Myocyte (in vitro differentiated cells): ENCODE results near the gene WDR88. TPM values are rescaled to one million over a fixed set of nuclear protein-coding genes. Genes with fewer than 3 reads are reported as not detected.

Experiments used
- DNase-seq: peaks from one replicate; pipeline ENCODE4 v3.0.0-alpha.2; 2012; ENCODE audit warnings: low read depth
- polyA plus RNA-seq: library from polyadenylated mRNA; unstranded; fragments of >200 nt; gene quantifications from one replicate; pipeline ENCODE4 v1.2.1, GENCODE V29; 2012; ENCODE audit warnings: missing spikeins
- total RNA-seq: library from RNA; depleted of rRNA; stranded (reverse); fragments of >200 nt; gene quantifications from 2 replicates; pipeline ENCODE4 v1.2.3, GENCODE V29; 2014

Gene WDR88, protein sequence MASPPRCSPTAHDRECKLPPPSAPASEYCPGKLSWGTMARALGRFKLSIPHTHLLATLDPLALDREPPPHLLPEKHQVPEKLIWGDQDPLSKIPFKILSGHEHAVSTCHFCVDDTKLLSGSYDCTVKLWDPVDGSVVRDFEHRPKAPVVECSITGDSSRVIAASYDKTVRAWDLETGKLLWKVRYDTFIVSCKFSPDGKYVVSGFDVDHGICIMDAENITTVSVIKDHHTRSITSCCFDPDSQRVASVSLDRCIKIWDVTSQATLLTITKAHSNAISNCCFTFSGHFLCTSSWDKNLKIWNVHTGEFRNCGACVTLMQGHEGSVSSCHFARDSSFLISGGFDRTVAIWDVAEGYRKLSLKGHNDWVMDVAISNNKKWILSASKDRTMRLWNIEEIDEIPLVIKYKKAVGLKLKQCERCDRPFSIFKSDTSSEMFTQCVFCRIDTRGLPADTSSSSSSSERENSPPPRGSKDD
- not detected in 2 replicates for total RNA-seq
- 0.26 TPM for polyA plus RNA-seq

DNA sequence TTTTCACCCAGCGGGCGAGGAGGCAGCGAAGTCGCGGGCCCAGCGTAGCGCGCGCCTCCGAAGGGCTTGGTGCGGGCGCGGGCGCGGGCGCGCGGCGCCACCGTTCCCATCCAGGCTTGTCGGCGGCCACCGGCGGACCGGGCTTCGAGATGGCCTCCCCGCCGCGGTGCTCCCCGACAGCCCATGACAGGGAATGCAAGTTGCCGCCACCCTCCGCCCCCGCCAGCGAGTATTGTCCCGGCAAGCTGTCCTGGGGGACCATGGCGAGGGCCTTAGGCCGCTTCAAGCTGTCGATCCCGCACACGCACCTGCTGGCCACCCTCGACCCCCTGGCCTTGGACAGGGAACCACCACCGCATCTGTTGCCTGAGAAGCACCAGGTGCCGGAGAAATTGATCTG is at the start of gene WDR88:
Gene WDR88, plus strand, starts transcription at position 94 of the 400 bp plus-strand sequence. Its CDS starts 56 bp downstream, at position 150.
- DNase-seq, result no peak

DNA sequence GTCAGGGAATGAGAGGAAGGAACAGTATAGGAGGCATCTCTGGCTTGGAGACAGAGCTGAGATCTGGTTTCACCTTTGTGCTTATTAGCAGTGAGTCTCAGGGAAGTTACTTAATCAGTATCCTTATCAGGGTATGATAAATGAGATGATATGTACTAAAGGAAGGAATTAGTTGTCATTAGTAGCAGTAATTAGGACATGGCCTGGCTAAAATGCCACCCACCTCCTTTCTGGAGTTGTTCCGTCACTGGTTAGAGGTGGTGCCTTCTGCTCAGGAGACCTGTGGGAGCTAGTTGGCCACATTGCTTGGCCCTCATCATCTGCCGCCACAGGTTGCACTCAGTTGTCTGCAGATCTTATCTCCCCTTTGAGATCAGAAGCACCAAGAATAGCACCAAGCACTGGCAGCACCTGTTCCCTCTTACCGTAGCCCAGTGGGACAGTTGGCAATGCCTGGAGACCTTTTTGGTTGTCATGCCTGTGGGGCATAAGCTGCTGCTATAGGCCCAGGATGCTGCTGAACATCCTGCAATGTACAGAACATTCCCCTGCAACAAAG is 46.3 kb upstream of the WDR88 start:
- DNase-seq, result peak; percentile 68

DNA sequence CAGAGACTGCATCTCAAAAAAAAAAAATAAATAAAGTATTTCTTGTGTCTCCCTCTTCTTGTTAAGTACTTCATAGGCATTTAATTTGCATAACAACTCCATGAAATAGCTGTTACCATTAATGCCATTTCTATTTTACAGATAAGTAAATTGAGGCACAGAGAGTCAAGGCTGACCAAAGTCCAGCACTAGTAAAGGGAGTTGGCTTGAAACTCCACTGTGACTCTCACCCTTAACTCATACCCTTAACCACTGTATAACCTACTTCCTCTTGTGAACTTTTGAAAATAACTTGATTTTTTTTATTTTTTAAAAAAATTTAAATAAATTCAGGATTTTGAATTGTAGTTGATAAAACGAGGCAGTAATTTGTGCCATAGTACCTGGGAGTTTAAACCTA is 45.0 kb upstream of the WDR88 start:
- DNase-seq, result no peak

DNA sequence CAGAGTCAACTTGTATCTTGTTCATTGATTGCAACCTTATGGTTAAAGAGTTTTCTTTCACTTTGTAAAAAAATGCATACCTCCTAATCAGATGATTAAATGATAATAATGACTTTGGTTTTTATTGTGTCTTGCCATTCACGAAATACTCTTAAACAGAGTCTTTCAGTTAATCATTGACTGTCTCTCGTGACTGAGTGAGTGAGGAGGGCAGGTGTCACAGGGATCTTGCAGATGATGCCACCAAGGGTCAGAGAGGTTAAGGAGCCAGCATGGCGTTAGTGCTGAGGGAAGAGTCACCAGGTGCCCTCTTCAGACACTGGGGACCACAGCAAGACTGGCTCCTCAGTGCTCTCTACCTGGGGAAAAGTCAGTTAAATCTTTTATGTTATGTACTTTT is 42.9 kb upstream of the WDR88 start:
- no peak for DNase-seq

DNA sequence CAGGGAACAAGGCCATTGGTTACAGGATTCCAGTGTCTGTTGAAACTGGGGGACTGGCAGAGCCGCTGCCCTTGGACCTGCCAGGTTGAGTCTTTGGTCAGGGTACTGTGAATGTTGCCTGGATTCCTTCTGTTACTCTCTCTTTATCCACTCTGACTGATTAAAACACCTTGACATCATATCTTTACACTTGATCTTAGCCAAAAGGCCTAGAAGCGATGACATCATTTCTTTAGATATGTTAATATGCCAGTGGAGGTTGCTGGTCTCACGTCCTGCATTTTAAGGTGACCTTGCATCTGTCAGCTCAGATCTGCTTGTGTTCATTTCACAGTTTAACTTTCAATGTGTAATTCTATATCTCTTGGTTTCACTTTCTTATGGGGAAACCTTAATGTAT is 41.7 kb upstream of the WDR88 start:
- DNase-seq, result no peak

DNA sequence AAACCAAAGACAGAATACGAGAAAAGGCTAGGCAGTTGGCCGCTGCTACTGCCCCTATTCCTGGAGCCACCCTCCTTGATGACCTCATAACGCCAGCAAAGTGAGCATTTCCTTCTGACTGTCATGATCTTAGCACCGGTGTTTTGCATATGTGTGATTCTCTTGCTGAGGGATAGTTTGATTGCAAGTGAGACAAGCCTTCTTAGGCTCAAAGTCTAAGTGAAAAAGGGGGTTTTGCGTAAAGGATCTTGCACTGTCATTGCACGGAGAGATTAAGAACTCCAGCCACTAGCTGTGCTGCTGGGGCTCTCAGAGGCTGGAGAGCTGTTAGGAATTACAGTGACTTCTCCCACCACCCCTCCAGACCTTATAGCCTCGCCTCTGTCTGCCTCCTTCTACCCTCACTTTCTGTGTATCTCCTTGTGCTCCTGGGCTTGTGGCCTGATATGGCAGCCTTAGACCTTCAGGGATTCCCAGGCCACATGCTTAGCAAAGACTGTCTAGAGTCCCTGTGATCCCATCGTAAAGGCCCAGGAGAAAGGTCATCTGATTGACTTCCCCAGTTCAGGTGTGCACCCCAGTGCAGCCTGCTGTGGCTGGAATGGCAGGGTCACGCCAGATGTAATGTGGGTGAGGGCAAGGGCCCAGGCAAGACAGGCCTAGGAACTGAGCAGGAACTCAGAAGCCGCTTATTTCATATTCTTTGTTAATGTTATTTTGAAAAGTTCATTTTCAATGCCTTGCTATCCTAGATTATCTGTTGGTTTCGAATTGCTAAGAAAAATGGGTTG is 38.3 kb upstream of the WDR88 start:
- DNase-seq, result no peak

DNA sequence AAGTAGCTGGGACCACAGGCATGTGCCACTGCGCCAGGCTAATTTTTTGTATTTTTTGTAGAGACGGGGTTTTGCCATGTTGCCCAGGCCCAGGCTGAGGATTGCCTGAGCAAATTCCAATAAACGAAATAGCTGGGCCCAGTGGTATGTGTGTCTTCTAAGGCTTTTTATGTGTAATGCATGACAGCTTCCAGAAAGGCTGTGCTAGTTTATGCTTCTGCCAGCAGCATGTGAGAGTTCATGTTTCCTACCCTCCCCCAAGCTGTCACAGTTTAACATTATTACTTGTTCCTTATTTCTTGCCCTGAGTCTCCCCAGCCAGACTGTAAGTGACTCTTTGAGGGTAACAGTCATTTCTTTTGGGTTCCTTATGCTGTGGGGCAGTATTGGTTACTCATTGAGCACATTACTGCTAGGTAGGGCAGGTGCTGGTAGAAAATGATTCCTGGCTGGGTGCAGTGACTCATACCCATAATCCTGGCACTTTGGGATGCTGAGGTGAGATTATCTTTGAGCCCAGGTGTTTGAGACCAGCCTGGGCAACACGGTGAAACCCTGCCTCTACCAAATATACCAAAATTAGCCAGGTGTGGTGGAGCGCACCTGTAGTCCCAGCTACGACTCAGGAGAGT is 37.4 kb upstream of the WDR88 start:
- DNase-seq, result no peak

DNA sequence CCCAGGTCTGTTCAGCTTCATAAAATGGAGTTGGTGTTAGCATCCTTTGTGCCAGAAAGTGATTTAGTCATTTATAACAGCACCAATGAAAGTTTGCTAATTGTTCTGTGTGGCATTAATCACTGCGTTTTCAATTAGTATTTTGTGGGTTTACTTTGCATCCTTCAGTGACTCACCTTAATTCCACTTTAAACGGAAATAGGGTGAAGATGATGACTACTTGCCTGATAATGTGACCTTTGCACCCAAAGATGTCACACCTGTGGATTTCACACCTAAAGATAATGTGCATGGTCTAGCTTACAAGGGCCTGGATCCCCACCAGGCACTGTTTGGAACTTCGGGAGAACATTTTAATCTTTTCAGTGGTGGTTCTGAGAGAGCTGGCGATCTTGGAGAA is 35.9 kb upstream of the WDR88 start:
- DNase-seq, result no peak

DNA sequence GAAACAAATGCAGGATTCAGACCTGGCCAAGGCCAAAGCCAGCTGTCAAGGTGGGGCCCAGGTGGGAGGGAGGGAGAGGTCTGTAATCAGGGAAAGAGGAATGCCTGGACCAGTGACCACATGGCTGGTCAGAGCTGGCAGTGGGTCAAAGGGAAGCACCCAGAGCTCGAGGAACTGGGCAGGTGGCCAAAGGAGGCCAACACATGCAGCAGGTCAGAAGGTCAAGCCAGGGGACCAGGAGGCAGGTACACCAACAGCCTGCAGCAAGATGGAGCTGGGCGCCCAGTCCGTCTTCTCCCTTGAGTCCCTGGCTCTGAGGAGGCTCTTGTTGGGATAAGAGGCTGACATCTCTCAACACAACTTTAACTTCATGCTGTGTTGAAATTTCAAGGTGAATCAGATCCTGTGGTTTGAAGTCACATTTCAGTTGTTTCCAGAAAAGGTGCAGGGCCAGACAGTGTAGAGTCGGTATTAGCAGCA is 33.8 kb upstream of the WDR88 start:
- DNase-seq, result no peak

DNA sequence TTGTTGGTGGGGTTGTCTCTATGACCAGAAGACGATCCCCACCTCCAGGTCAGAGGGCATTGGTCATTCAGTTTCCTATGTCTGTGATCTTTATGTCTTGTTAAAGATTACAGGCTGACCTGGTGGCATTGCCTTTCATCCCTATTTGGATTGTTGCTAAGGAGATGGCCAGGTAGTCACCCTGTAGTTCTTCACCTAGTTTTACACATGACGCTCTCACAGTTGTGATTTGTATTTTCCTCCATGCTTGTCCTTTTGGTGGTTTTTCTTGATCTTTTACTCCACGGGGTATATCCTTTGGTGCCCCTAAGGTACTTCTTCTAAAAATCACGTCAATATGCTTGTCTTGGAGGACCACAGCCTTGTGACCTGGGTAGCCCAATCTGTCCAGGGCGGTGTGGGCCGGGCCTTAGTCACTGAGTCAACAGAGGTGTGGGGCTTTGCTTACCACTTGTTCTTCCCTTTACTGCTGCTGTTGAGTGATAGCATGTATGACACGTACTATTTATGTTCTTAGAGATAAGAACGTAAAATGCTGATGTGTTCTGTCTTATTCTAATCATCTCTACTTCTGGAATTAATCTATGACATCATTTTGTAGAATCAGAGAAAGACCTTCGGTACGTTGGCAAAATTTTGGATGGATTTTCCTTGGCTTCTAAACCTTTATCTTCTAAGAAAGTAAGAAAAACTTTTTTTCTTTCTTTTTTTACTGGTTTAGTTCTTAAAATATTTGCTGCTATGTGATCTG is 30.8 kb upstream of the WDR88 start:
- DNase-seq, result no peak

DNA sequence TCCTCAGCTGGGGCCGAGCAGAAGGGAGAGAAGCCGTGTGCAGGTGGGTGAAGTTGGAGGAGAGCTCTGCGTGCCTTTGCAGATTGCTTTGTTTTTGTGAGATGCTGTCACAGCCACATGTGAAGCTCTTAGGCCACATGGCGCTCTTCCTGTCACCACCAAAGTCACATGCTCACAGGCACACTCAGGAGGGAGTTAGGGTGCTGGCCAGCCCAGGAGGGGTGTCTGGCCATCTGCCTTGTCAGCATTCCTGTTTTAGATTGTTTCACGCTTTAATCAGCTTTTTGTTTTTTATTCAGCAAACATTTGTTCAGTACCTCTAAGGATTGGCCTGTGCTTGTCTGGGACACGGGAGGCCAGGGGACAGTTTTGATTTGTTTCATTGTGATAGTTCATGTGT is 29.0 kb upstream of the WDR88 start:
- DNase-seq, result no peak

DNA sequence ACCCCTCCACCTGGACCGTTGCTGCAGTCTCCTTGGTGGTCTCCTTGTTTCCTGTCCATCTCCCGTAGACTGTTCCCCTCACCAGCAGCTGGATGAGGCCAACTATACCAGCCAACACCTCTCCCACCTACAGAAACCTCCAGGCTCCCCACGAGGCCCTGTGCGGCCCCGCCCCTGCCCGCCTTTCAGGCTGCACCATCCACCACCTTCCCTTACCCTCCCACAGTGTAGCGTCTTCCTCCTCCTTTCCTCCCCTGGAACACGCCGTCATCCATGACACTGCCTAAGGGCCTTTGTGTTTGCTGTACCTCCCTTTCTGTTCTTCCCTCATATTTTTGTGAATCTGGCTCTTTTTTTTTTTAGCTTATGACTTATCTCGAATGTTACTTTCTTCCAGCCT is 23.8 kb upstream of the WDR88 start:
- no peak for DNase-seq

DNA sequence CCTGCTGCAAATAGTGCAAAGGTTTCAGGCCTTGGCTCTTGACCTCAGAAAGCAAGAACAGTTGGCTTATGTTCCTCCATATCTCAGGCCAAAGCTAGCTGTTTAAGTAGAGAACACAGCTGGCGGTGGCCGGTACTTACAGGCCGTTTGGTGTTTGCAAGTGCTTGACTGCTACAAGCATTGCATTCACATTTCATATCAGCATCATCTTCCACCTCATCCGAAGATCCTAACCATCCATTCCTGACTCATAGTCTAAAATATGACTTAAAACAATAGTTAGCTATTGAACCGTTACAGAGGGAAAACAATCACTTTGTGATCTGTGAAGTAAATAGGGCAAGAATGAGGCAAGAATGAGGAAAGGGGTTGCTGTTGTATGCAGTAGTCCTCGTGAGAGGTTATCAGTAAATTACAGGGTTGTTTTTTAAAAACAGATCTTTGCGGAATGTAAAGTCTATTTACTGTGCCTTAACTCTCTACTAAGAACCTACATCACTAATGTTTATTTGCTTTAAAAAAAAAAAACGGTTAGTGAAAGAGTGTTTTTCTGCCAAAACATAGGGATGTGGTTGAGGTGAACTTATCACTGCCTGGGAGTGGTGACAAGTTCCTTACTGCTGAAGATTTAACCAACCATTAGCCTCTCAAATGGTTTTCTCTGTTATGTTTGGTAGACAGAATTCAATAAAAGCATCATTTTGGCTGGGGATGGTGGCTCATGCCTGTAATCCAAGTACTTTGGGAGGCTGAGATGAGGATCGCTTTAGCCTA is 21.6 kb upstream of the WDR88 start:
- no peak for DNase-seq

DNA sequence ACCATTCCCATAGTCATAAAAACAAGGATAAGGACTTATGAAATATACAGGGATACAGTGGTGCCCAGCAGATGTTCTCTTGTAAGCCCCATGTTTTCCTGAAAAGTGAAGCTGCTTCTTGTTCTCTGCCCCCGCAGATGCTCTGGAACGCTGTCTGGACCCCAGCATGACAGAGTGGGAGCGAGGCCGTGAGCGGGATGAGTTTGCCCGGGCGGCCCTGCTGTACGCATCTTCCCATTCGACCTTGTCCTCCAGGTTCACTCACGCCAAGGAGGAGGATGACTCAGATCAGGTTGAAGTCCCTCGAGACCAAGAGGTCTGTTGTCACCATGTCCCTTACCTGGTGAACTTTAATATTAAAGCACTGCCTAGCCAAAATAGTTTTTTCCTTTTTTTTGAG is 20.3 kb upstream of the WDR88 start:
- no peak for DNase-seq

DNA sequence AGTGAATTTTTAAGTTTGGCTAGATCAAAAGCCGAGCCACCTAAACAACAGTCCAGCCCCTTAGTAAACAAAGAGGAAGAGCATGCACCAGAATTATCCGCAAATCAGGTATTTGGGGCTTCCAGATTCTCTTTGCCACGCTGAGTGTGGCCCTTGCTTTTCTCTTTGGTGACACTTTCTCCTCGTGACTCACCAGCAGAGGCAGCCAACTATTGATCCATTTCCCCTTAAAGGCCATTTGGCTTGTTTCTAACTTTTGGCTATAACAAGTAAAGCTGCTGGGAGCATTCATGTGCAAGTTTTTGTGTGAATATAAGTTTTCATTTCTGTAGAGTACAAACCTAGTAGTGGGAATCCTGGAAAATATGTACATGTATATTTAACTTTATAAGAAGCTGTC is 17.6 kb upstream of the WDR88 start:
- DNase-seq, result no peak

DNA sequence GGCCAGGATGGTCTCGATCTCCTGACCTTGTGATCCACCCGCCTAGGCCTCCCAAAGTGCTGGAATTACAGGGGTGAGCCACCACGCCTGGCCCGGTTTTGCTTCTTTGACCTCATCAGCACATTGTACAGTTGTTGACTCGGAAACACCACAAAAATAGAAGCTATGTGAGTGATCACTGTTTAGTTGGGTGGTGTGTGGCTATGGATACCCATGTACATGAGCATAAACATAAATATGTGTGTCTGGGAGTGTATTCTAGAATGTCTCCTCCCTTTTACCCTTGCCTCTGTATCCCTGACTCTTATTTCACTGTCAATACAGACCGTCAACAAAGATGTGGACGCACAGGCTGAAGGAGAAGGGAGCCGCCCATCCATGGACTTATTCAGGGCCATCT is 14.4 kb upstream of the WDR88 start:
- no peak for DNase-seq

DNA sequence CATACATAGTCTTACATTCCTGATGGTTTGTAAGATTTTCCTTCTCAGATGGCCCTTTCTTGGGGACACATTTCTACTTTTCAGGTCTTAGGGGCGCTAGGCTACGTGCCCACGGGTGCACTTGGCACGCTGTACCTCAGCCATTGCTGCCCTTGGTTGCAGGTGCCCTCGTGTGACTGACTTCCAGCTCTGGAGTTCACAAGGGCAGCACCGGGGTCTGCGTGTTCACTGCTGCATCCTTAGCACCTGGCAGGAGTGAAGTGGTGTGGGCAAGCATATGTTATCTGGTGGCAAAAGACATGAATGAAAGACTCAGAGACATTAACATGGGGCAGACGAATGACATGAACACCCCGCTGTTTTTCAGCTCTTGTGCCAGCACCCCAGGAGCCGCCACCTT is 13.3 kb upstream of the WDR88 start:
- DNase-seq, result no peak

DNA sequence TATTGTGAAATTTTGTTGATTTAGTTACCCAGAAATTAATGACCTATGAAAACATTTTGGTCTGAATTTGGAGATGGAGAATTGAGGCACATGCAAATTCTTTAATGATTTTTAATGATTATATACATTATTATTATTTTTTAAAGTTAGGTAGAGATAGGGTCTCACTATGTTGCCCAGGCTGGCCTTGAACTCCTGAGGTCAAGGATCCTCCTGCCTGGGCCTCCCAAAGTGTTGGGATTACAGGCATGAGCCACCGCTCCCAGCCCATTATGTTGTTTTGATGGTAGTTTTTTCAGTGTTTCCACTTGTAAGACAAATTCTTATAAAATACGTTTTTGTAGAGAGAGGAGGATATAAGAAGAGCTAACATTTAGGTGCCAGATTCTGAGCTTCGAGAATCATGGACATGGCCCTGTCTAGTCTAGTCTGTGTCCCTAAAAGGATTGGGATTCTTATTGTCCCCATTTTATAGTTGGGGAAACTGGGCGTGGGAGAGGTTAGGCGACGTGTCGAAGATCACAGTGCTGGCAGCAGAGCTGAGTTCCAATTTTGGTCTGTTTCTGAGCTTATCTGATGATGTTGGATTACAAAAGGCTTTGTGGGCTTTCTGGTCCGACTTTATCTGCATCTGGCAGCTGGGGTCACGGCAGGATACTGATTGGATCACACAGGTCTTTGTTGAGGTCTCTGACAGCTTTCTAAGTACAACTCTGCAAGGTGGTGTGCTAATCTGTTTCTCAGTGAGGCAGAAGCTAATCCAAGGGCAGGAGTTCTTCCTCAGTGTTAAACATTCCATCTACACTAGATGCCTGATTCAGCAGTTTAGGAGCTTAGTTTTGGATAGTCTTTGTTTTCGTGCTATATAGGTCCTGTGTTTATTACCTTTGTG is 7.5 kb upstream of the WDR88 start:
- DNase-seq, result no peak

DNA sequence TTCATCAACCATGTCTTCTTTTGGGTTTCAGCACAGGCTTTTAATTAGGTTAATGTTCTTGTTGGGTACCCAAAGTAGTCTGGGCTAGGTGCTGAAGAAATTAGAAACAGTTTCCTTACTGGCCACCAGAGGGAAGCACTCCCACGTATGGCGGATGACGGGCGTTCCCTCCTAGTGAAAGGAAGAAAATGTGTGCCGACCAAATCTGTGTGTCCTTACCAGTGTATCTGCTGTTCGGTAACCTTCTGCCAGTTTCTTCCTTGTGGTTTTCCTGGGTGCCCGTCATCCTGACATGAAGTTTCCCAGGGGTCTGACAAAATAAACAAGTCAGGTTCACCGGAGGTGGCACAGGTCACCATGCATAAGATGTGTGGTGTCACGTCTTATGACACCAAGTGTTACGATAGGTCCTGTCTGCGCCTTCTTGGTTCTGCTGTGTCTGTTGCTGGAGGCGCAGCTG is 6.0 kb upstream of the WDR88 start:
- DNase-seq, result peak; percentile 59
